Keratinocyte (primary cell): ENCODE results near the gene ZNF316. TPM values are rescaled to one million over a fixed set of nuclear protein-coding genes. Genes with fewer than 3 reads are reported as not detected.

Source experiments
- DNase-seq: peaks from one replicate; pipeline ENCODE4 v3.0.0-alpha.2; 2011; ENCODE audit warnings: low read depth, missing footprints, low spot score
- FAIRE-seq: peaks from 2 replicates; lab custom pipeline; 2011; peaks lifted over from hg19 to GRCh38; lab: Jason Lieb, UNC
- H2AFZ ChIP-seq: 2 replicates; pipeline ENCODE4 v1.6.0; 2012; ENCODE audit warnings: low read length, control low read depth, inconsistent platforms; ENCODE audit not compliant: control insufficient read depth
- H3K27ac ChIP-seq: 2 replicates; pipeline ENCODE4 v1.5.1; 2011; ENCODE audit warnings: low read length; ENCODE audit not compliant: control insufficient read depth, insufficient read depth
- H3K27me3 ChIP-seq: 3 replicates; pipeline ENCODE4 v1.6.0; 2011; ENCODE audit warnings: low read length; ENCODE audit not compliant: control insufficient read depth, insufficient read depth; ENCODE audit errors: extremely low read depth
- H3K36me3 ChIP-seq, 2 experiments: 2 replicates in 1 of 2; 3 replicates in 1 of 2; pipeline ENCODE4 v1.5.1; 2011; ENCODE audit warnings: low read length in 2 of 2, mild to moderate bottlenecking in 1 of 2; ENCODE audit not compliant: control insufficient read depth in 2 of 2, insufficient read depth in 2 of 2; ENCODE audit errors: extremely low read depth in 1 of 2
- H3K4me1 ChIP-seq: 3 replicates; pipeline ENCODE4 v1.5.1; 2011; ENCODE audit warnings: low read length; ENCODE audit not compliant: control insufficient read depth, insufficient read depth; ENCODE audit errors: extremely low read depth
- H3K4me2 ChIP-seq: 3 replicates; pipeline ENCODE4 v1.6.0; 2011; ENCODE audit warnings: low read depth, low read length; ENCODE audit not compliant: control insufficient read depth, insufficient read depth; ENCODE audit errors: extremely low read depth
- H3K4me3 ChIP-seq, 3 experiments: fragments of 200-600 bp in 1 of 3; sonication (generic) in 1 of 3; 2 replicates in 2 of 3; 3 replicates in 1 of 3; pipeline ENCODE4 v1.5.1; 2011 to 2016; ENCODE audit warnings: low read length in 3 of 3, mild to moderate bottlenecking in 3 of 3, control low read depth in 2 of 3, inconsistent platforms in 1 of 3, low read depth in 1 of 3, mixed read lengths in 1 of 3, mixed run types in 1 of 3, moderate library complexity in 1 of 3; ENCODE audit not compliant: control insufficient read depth in 2 of 3, insufficient read depth in 2 of 3; ENCODE audit errors: extremely low read depth in 1 of 3
- H3K79me2 ChIP-seq: 2 replicates; pipeline ENCODE4 v1.6.0; 2012; ENCODE audit warnings: low read length; ENCODE audit not compliant: control insufficient read depth, insufficient read depth
- H3K9ac ChIP-seq: 3 replicates; pipeline ENCODE4 v1.6.0; 2011; ENCODE audit warnings: low read length; ENCODE audit not compliant: control insufficient read depth, insufficient read depth; ENCODE audit errors: extremely low read depth
- H3K9me1 ChIP-seq: 3 replicates; pipeline ENCODE4 v1.6.0; 2011; ENCODE audit warnings: low read length; ENCODE audit not compliant: control insufficient read depth, insufficient read depth; ENCODE audit errors: extremely low read depth
- H3K9me3 ChIP-seq: 2 replicates; pipeline ENCODE4 v1.5.1; 2012; ENCODE audit warnings: low read depth, low read length; ENCODE audit not compliant: control insufficient read depth
- H4K20me1 ChIP-seq: 3 replicates; pipeline ENCODE4 v1.6.0; 2011; ENCODE audit warnings: low read length; ENCODE audit not compliant: control insufficient read depth, insufficient read depth; ENCODE audit errors: extremely low read depth
- EZH2 ChIP-seq: IDR thresholded peaks from one replicate; pipeline ENCODE4 v1.6.1; 2012; ENCODE audit warnings: inconsistent platforms, mild to moderate bottlenecking, low read length, moderate library complexity
- dilution Hi-C: fragments of 300-500 bp; cut with MboI; formaldehyde crosslinking; loops from one replicate; pipeline ENCODE4 v1.7.0; 2020; ENCODE audit warnings: low sequenced_read_pairs; ENCODE audit not compliant: extremely low pct_ligation_motif_present
- polyA plus RNA-seq, 5 experiments: library from polyadenylated mRNA; depleted of rRNA in 3 of 5; stranded (reverse) in 3 of 5; stranded (forward) in 1 of 5; unstranded in 1 of 5; fragments of >200 nt; gene quantifications; 1 replicate in 1 of 5; 2 replicates in 3 of 5; 3 replicates in 1 of 5; pipeline versions ENCODE4 v1.2.1 to v1.2.3, GENCODE V29; 2011 to 2012; ENCODE audit warnings: missing spikeins in 2 of 5, low read depth in 1 of 5, low replicate concordance in 1 of 5
- TF ChIP-seq, protein P1 (sequence below), 3 experiments: IDR thresholded peaks in 1 of 3; conservative IDR thresholded peaks in 1 of 3; optimal IDR thresholded peaks in 1 of 3; 2 replicates in 2 of 3; 3 replicates in 1 of 3; pipeline versions ENCODE3 to v1.5.1; 2011; ENCODE audit warnings: low read length in 3 of 3, mild to moderate bottlenecking in 3 of 3, moderate library complexity in 2 of 3, control low read depth in 1 of 3, inconsistent platforms in 1 of 3; ENCODE audit not compliant: insufficient read depth in 2 of 3; ENCODE audit errors: extremely low read depth in 1 of 3

Gene ZNF316
- polyA plus RNA-seq, 1 donor (not counting 4 experiments of a cell fraction or from before 2014, with no cell fraction given) = 5.1 TPM

DNA sequence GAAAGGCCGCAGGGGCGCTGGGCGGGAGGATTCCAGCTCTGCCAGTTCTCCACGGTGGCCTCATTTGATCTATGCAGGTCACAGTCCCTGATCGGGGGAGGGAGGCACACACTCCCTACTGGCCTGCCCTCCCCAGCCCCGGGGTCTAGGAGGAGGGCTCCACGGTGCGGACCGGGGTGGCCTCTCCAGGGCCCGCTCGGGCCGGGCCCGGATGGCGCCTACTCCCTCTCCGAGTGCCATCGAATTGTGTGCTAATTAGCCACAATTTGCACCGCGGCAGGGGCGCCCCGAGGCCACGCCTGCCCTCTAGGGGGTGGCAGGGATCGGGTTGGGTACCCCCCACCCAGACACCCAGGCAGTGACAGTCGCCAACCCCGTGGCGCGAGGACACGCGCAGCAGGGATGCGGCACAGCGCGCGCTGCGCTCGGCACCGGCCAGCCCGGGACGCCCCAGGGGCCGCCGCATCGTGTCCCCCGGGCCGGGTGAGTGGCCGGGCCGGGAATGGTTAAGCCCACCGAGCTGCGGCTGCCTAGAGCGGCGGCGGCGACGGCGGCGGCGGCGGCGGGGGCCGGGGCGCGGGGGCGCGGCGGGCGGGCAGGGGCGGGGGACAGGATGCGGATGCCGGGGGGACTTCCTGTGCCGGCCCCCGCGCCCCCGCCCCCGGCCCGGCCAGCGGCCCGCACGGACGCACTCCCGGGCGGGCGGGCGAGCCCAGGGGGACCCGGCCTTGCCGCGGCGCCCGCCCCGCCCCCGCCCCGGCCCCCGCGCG, 22.0 kb upstream of the ZNF316 start, which contains the start of gene ZNF853:
Gene ZNF853 (plus strand): TSS at position 658 of the 770 bp plus-strand sequence. CDS start 565 bp downstream, outside the sequence.
- Histone ChIP-seq H2AFZ (no peak within 1 kb of the TSS), H3K27ac (no peak within 1 kb of the TSS), H4K20me1 (no peaks in the 10 kb centered on the region), H3K4me3 (no peak within 1 kb of the TSS), H3K4me1 (no peaks in the 10 kb centered on the region), H3K36me3 (no peaks in the 10 kb centered on the region), H3K4me2 (no peak within 1 kb of the TSS), H3K9me1 (no peaks in the 10 kb centered on the region), H3K27me3 (peaks cover 40% of the 10 kb centered on the region), H3K9ac (no peak within 1 kb of the TSS), H3K9me3 (no peaks in the 10 kb centered on the region), H3K79me2 (no peaks in the 10 kb centered on the region)
- dilution Hi-C loops = no loop called here
- peak; percentile 99 for TF ChIP-seq EZH2
- TF ChIP-seq, protein P1, sequence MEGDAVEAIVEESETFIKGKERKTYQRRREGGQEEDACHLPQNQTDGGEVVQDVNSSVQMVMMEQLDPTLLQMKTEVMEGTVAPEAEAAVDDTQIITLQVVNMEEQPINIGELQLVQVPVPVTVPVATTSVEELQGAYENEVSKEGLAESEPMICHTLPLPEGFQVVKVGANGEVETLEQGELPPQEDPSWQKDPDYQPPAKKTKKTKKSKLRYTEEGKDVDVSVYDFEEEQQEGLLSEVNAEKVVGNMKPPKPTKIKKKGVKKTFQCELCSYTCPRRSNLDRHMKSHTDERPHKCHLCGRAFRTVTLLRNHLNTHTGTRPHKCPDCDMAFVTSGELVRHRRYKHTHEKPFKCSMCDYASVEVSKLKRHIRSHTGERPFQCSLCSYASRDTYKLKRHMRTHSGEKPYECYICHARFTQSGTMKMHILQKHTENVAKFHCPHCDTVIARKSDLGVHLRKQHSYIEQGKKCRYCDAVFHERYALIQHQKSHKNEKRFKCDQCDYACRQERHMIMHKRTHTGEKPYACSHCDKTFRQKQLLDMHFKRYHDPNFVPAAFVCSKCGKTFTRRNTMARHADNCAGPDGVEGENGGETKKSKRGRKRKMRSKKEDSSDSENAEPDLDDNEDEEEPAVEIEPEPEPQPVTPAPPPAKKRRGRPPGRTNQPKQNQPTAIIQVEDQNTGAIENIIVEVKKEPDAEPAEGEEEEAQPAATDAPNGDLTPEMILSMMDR (optimal IDR thresholded peaks at IDR 0.05 in 1 of 3, IDR thresholded peaks at IDR 0.05 in 1 of 3, conservative IDR thresholded peaks at IDR 0.05 in 1 of 3; ENCODE audit: extremely low read depth in 1 of 3, insufficient read depth in 2 of 3, low read length in 3 of 3) = no peak
- no peak for DNase-seq
- no peak for FAIRE-seq

GRCh38 chr7:6615723-6616555, 21.2 kb upstream of the ZNF316 start:
- Histone ChIP-seq H3K27ac (no peak overlapping the region), H3K4me3 (no peak overlapping the region), H3K4me1 (no peaks in the 10 kb centered on the region), H3K36me3 (no peaks in the 10 kb centered on the region), H3K79me2 (no peaks in the 10 kb centered on the region), H3K4me2 (no peak overlapping the region), H3K9me1 (no peaks in the 10 kb centered on the region), H4K20me1 (no peaks in the 10 kb centered on the region), H3K9me3 (no peaks in the 10 kb centered on the region), H3K9ac (no peak overlapping the region), H3K27me3 (peaks cover 40% of the 10 kb centered on the region), H2AFZ (no peak overlapping the region)
- dilution Hi-C loops = no loop called here
- FAIRE-seq = no peak
- no peak for DNase-seq
- TF ChIP-seq, protein P1 (optimal IDR thresholded peaks at IDR 0.05 in 1 of 3, IDR thresholded peaks at IDR 0.05 in 1 of 3, conservative IDR thresholded peaks at IDR 0.05 in 1 of 3; ENCODE audit: extremely low read depth in 1 of 3, insufficient read depth in 2 of 3, low read length in 3 of 3) = no peak
- peak; percentile 94 for TF ChIP-seq EZH2
